Amniotic stem cell (primary cell): Measurements from ENCODE around the gene LAYN.

ENCODE experiments used
- DNase-seq: peaks from one replicate; lab custom pipeline; 2025; lab: John Stamatoyannopoulos, UW

Gene LAYN

GRCh38 chr11:111540114-111540936 lies at the start of gene LAYN:
LAYN (plus strand) TSS chr11:111540720; CDS start chr11:111540844, 124 bp downstream.
- peak; percentile 19 for DNase-seq

- DNase-seq, result no peak
These were observed 46.5 kb upstream of the LAYN start for GRCh38 chr11:111494040-111494439.

GRCh38 chr11:111499483-111499882 lies 41.0 kb upstream of the LAYN start:
- DNase-seq, result no peak

- no peak for DNase-seq
These were observed 40.0 kb upstream of the LAYN start for GRCh38 chr11:111500481-111500880.

- no peak for DNase-seq
These were observed 37.9 kb upstream of the LAYN start for GRCh38 chr11:111502611-111503010.

GRCh38 chr11:111510311-111510710 lies 30.2 kb upstream of the LAYN start:
- DNase-seq, result no peak

- DNase-seq, result no peak
These were observed 28.0 kb upstream of the LAYN start, which contains the start of gene BTG4 for GRCh38 chr11:111512296-111513239. BTG4 (minus strand) TSS chr11:111512386; CDS start chr11:111498776, 13,610 bp downstream.

GRCh38 chr11:111513240-111513605 lies 27.3 kb upstream of the LAYN start:
- no peak for DNase-seq

- no peak for DNase-seq
These were observed 26.1 kb upstream of the LAYN start, which contains the start of gene HOATZ for GRCh38 chr11:111514216-111515031. HOATZ (plus strand) TSS chr11:111514778; CDS start chr11:111514785, 7 bp downstream.

- no peak for DNase-seq
These were observed 24.9 kb upstream of the LAYN start for GRCh38 chr11:111515591-111515990.

GRCh38 chr11:111518668-111519067 lies 21.9 kb upstream of the LAYN start:
- DNase-seq, result no peak

GRCh38 chr11:111520560-111520959 lies 20.0 kb upstream of the LAYN start:
- DNase-seq, result no peak

- no peak for DNase-seq
These were observed 19.4 kb upstream of the LAYN start for GRCh38 chr11:111521135-111521534.

- DNase-seq, result no peak
These were observed 18.1 kb upstream of the LAYN start for GRCh38 chr11:111522426-111522825.

GRCh38 chr11:111523343-111523742 lies 17.2 kb upstream of the LAYN start:
- DNase-seq, result no peak

- DNase-seq, result no peak
These were observed 16.5 kb upstream of the LAYN start for GRCh38 chr11:111524056-111524455.

GRCh38 chr11:111525456-111525855 lies 15.1 kb upstream of the LAYN start:
- DNase-seq, result no peak

- DNase-seq, result no peak
These were observed 14.0 kb upstream of the LAYN start for GRCh38 chr11:111526501-111526900.

GRCh38 chr11:111527279-111527678 lies 13.2 kb upstream of the LAYN start:
- DNase-seq, result no peak

GRCh38 chr11:111528557-111528956 lies 12.0 kb upstream of the LAYN start:
- no peak for DNase-seq

GRCh38 chr11:111530091-111530490 lies 10.4 kb upstream of the LAYN start:
- DNase-seq, result no peak

GRCh38 chr11:111531136-111531535 lies 9.4 kb upstream of the LAYN start:
- no peak for DNase-seq
